ENCODE data around the gene GBP3.

- no peak for TF ChIP-seq CTCF (IDR thresholded peaks at IDR 0.05)
- no peak for TF ChIP-seq POLR2A (IDR thresholded peaks at IDR 0.05)
- TF ChIP-seq POLR2AphosphoS5 (IDR thresholded peaks at IDR 0.05): no peak
- no peak for TF ChIP-seq EP300 (IDR thresholded peaks at IDR 0.05; ENCODE audit: low read depth)
These were observed 14.5 kb upstream of the GBP3 start for GRCh38 chr1:89037186-89037585.
